GM13976 (cell line): ENCODE data around the gene THRAP3.

Source experiments
- DNase-seq: peaks from one replicate; pipeline ENCODE4 v3.0.0; 2012; ENCODE audit warnings: low spot score
- in situ Hi-C: fragments of 300-500 bp; cut with MboI; formaldehyde crosslinking; loops from one replicate; pipeline ENCODE4 v1.12.0; 2022; ENCODE audit warnings: low sequenced_read_pairs, mixed read lengths, inconsistent platforms; ENCODE audit not compliant: unreplicated experiment
- TF ChIP-seq, protein P1 (sequence below): IDR thresholded peaks from 2 replicates; pipeline ENCODE4 v1.5.1; 2012; ENCODE audit warnings: borderline replicate concordance, mild to moderate bottlenecking; ENCODE audit not compliant: insufficient read depth; ENCODE audit errors: extremely low read depth, missing control alignments, control extremely low read depth

Gene THRAP3

DNA sequence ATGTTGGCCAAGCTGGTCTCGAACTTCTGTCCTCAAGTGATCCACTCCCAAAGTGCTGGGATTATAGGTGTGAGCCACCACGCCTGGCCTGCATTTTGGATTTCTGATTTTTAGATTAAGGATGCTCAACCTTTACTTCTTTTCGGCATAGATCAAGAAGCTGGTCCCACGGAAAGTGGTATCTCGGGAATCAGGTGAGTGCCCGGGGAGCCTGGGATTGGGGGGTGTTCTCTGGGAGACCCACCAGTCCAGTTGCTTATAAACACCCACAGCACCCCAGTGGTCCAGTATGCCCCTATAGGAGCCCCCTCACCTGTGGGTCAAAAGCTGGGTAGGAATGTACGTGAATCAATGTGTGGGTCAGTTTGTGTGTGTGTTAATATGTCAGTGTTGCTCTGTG, 85.2 kb downstream of the THRAP3 start:
- in situ Hi-C loops: no loop called here
- no peak for DNase-seq
- TF ChIP-seq, protein P1, sequence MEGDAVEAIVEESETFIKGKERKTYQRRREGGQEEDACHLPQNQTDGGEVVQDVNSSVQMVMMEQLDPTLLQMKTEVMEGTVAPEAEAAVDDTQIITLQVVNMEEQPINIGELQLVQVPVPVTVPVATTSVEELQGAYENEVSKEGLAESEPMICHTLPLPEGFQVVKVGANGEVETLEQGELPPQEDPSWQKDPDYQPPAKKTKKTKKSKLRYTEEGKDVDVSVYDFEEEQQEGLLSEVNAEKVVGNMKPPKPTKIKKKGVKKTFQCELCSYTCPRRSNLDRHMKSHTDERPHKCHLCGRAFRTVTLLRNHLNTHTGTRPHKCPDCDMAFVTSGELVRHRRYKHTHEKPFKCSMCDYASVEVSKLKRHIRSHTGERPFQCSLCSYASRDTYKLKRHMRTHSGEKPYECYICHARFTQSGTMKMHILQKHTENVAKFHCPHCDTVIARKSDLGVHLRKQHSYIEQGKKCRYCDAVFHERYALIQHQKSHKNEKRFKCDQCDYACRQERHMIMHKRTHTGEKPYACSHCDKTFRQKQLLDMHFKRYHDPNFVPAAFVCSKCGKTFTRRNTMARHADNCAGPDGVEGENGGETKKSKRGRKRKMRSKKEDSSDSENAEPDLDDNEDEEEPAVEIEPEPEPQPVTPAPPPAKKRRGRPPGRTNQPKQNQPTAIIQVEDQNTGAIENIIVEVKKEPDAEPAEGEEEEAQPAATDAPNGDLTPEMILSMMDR: no peak

DNA sequence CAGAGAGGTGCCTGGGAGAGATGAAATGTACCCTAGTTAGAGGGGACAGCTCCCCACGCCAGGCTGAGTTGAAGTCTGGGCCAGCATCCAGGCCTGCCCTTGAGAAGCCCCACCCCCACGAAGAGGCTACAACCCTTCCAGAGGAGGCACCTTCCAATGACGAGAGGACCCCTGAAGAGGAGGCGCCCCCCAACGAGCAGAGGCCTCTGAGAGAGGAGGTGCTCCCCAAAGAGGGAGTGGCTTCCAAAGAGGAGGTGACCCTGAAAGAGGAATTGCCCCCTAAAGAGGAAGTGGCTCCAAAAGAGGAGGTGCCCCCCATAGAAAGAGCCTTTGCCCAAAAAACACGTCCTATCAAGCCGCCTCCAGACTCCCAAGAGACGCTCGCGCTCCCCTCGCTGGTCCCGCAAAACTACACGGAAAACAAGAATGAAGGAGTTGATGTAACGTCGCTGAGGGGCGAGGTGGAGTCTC, 96.1 kb downstream of the THRAP3 start:
- TF ChIP-seq, protein P1: no peak
- DNase-seq: no peak
- in situ Hi-C loops: no loop called here

DNA sequence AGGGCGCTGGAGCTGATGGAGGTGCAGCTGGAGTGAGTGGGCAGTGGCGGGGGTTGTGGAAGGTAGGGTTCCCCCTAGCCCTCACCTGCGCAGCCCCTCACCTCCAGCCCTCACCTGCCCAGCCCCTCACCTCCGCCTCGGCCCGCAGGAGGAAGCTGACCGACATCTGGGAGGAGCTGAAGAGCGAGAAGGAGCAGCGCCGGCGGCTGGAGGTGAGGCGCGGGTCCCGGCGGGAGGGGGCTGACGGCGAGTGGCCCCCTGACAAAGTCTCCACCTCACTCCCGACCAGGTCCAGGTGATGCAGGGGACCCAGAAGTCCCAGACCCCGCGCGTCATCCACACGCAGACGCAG, 96.5 kb downstream of the THRAP3 start:
- TF ChIP-seq, protein P1: no peak
- no peak for DNase-seq
- in situ Hi-C loops: no loop called here

DNA sequence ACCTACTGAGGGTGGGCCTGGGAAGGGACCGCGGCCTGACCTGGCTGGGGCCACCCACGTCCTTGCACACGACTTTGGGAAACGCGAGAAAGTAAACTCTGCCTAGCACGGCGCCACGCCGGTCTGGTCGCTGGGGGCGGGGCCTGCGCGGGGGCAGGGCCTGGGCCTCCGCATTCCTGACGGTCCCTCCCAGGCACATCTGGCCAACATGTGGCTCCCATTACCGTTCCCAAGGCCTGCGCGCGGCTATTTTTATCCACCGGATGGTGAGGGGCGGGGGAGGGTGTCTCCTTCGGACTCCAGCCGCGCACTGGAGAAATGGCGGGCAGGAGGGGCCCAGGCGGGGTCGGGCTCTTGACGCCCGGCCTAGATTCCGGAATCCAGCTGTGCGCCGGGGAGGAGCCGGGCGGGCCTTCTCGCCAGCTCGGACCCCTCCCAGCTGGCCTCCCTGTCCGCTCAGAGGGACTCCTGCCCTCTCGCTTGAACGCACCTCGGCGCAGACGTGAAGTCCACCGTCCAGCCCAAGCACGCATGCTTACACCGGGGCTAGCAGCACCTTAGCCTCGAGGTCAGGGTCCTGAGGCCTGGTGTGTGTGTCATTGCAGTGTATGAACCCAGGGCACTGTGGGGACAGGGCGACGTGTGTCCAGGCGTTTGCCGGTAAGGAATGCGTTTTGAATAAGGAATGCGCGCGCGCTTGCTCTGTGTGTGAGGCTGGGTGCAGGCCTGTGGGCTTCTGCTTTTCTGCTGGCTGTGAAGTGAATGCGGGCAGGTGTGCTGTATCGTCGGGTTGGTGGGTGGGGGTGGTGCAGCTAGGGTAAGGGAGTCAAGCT, 97.1 kb downstream of the THRAP3 start:
- in situ Hi-C loops: no loop called here
- DNase-seq: peak; percentile 66
- TF ChIP-seq, protein P1: no peak

DNA sequence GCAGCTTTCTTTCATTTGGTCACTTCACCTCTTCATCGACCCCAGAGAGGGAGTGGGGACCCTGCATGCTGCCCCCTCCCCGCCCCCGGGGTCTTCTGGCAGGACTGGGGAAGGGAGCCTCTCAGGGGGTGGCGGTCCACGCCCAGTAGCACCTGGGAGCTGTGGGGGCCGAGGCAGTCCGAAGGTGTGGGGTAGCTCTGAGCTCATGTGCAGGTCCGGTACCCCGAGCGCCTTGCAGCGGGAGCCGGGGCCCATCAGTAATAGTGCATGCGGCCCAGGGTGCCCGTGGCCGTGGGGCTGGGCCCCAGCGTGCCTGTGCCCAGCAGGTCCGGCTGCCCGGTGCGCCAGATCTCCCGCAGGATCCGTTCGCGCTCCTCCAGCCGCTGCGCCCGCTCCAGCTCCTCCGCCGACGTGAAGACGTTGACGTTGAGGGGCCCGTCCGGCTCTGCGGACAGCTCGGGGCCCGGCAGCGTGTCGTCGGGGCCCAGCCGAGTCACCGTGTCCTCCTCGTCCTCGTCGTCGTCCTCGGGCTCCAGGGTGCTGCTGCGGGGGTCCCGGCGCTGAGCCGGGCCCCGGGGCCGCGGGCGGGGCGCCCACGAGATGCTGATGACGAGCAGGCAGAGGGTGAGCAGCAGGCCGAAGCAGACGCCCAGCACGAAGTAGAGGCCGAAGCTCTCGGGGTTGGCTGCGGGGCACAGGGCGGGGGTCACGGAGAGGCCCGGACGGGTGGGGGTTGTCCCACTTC, 98.0 kb downstream of the THRAP3 start:
- in situ Hi-C loops: no loop called here

More for the DNA sequence above, 98.0 kb downstream of the THRAP3 start:
- DNase-seq: no peak
- TF ChIP-seq, protein P1: no peak
